Kidney (tissue), 14 donors: Measurements from ENCODE around the gene ZFAND3. TPM values are rescaled to one million over a fixed set of nuclear protein-coding genes. Genes with fewer than 3 reads are reported as not detected.

Experiments
- DNase-seq, 5 donors: peaks; one replicate each; pipeline ENCODE4 v3.0.0-alpha.2; 2013 to 2020
- FAIRE-seq: peaks from 2 replicates; lab custom pipeline; 2012; peaks lifted over from hg19 to GRCh38; lab: Jason Lieb, UNC
- H3K27ac ChIP-seq, 2 donors: one replicate each; pipeline ENCODE4 v1.7.0; 2013; ENCODE audit warnings: low read depth in 2 of 2, low read length in 2 of 2, inconsistent platforms in 1 of 2
- H3K27me3 ChIP-seq: one replicate; pipeline ENCODE4 v1.7.1; 2013; ENCODE audit warnings: low read length, inconsistent platforms; ENCODE audit not compliant: control insufficient read depth, insufficient read depth
- H3K36me3 ChIP-seq, 3 donors: one replicate each; pipeline versions ENCODE4 v1.7.0 to v1.7.1; 2013; ENCODE audit warnings: low read length in 3 of 3, control low read depth in 1 of 3, inconsistent platforms in 1 of 3; ENCODE audit not compliant: insufficient read depth in 3 of 3, control insufficient read depth in 2 of 3
- H3K4me1 ChIP-seq, 3 donors: one replicate each; pipeline versions ENCODE4 v1.7.0 to v1.7.1; 2013; ENCODE audit warnings: low read length in 3 of 3, inconsistent platforms in 1 of 3, low read depth in 1 of 3; ENCODE audit not compliant: control insufficient read depth in 2 of 3, insufficient read depth in 2 of 3
- H3K4me3 ChIP-seq, 3 donors: one replicate each; pipeline versions ENCODE4 v1.7.0 to v1.8.1; 2013; ENCODE audit warnings: low read length in 3 of 3, control low read depth in 1 of 3, inconsistent platforms in 1 of 3
- H3K9ac ChIP-seq, 3 donors: one replicate each; pipeline versions ENCODE4 v1.7.0 to v1.7.1; 2013; ENCODE audit warnings: low read length in 3 of 3, control low read depth in 1 of 3, inconsistent platforms in 1 of 3
- H3K9me3 ChIP-seq, 3 donors: one replicate each; pipeline versions ENCODE4 v1.7.0 to v1.7.1; 2013; ENCODE audit warnings: low read length in 3 of 3, control low read depth in 1 of 3, inconsistent platforms in 1 of 3; ENCODE audit not compliant: control insufficient read depth in 2 of 3, insufficient read depth in 1 of 3
- CTCF ChIP-seq: IDR thresholded peaks from 3 replicates; pipeline ENCODE4 v1.5.1; 2012; ENCODE audit warnings: mild to moderate bottlenecking, moderate library complexity, borderline replicate concordance; ENCODE audit not compliant: insufficient read depth; ENCODE audit errors: extremely low read depth
- intact Hi-C: fragments of 100-400 bp; cut with DNase I; formaldehyde crosslinking; loops from one replicate; pipeline ENCODE4 v1.11.1; 2022
- polyA plus RNA-seq: library from polyadenylated mRNA; stranded (reverse); fragments of 350-450 nt; fragmentation: Illumina TruSeq; extraction: RNeasy Lipid Tissue Mini Kit (QIAGEN cat#74804); gene quantifications from one replicate; pipeline ENCODE4 v1.2.3, GENCODE V29; 2014; ENCODE audit warnings: low read depth, low replicate concordance; ENCODE audit not compliant: insufficient read depth
- total RNA-seq: library from RNA; stranded (reverse); fragmentation: NEBNext Ultra II Directional; extraction: Animal tissue kit (Norgen Biotek cat#: 25700); gene quantifications from one replicate; pipeline ENCODE4 v1.2.1, GENCODE V29; 2021
- donor health status: control.
- donor health status: control.
- donor health status: control.
- donor health status: control.
- donor health status: control.
- donor health status: DM: yes; HTN: yes; CAD: no.
- donor health status: Normal renal cell carcinoma (clear cell type).

ZFAND3 gene
- total and polyA plus RNA-seq, 2 donors from 2014 or later, result 44.6 to 104 TPM

GRCh38 chr6:38141716-38142115, 322.2 kb downstream of the ZFAND3 start:
- Histone ChIP-seq H3K36me3 (peaks cover 0 to 4% (median 0%) of the 10 kb centered on the region in 3 donors), H3K4me3 (no peak overlapping the region), H3K27me3 (no peaks in the 10 kb centered on the region), H3K9me3 (no peaks in the 10 kb centered on the region), H3K27ac (no peak overlapping the region), H3K9ac (no peak overlapping the region), H3K4me1 (peaks cover 0 to 2% (median 0%) of the 10 kb centered on the region in 3 donors)
- DNase-seq (no peak), FAIRE-seq (no peak)
- intact Hi-C loops, result no loop called here
- no peak for TF ChIP-seq CTCF

- intact Hi-C loops, result no loop called here
- Histone ChIP-seq H3K9me3 (no peaks in the 10 kb centered on the region), H3K9ac (no peak overlapping the region), H3K36me3 (peaks cover 0 to 4% (median 0%) of the 10 kb centered on the region in 3 donors), H3K27ac (no peak overlapping the region), H3K4me3 (no peak overlapping the region), H3K4me1 (peaks cover 0 to 2% (median 0%) of the 10 kb centered on the region in 3 donors), H3K27me3 (no peaks in the 10 kb centered on the region)
- DNase-seq, result no peak
- no peak for TF ChIP-seq CTCF
- no peak for FAIRE-seq
These were observed 322.8 kb downstream of the ZFAND3 start for GRCh38 chr6:38142178-38142902.

GRCh38 chr6:38143191-38144150, 323.9 kb downstream of the ZFAND3 start:
- H3K36me3 ChIP-seq, result peaks cover 0 to 3% (median 0%) of the 10 kb centered on the region in 3 donors
- H3K9me3 ChIP-seq, result no peaks in the 10 kb centered on the region
- H3K4me1 ChIP-seq, result peaks cover 0 to 2% (median 0%) of the 10 kb centered on the region in 3 donors
- no peak for TF ChIP-seq CTCF
- no peak overlapping the region for H3K27ac ChIP-seq
- H3K27me3 ChIP-seq, result no peaks in the 10 kb centered on the region
- H3K9ac ChIP-seq, result no peak overlapping the region
- H3K4me3 ChIP-seq, result no peak overlapping the region
- intact Hi-C loops, result no loop called here
- DNase-seq (peak in 3 of 5 donors; percentile 41 to 59 (median 58)), FAIRE-seq (no peak)
